Ishikawa (cell line): Measurements from ENCODE around the gene TTLL6.

Experiments
- CEBPB ChIP-seq: IDR thresholded peaks from 2 replicates; pipeline ENCODE4 v1.6.1; 2012
- CREB1 ChIP-seq: IDR thresholded peaks from 2 replicates; pipeline ENCODE4 v1.6.1; 2012; ENCODE audit warnings: low read depth
- EGR1 ChIP-seq: IDR thresholded peaks from 2 replicates; pipeline ENCODE4 v1.6.1; 2012
- EP300 ChIP-seq: IDR thresholded peaks from 2 replicates; pipeline ENCODE4 v1.6.1; 2012; ENCODE audit warnings: borderline replicate concordance
- FOXM1 ChIP-seq: IDR thresholded peaks from 2 replicates; pipeline ENCODE4 v1.6.1; 2012; ENCODE audit warnings: low read depth, borderline replicate concordance
- NFIC ChIP-seq: IDR thresholded peaks from 2 replicates; pipeline ENCODE4 v1.6.1; 2012
- RAD21 ChIP-seq: IDR thresholded peaks from 2 replicates; pipeline ENCODE4 v1.6.1; 2012; ENCODE audit warnings: low read depth
- TAF1 ChIP-seq: IDR thresholded peaks from 2 replicates; pipeline ENCODE4 v1.6.1; 2012; ENCODE audit warnings: low read depth, mild to moderate bottlenecking
- TCF12 ChIP-seq: IDR thresholded peaks from 2 replicates; pipeline ENCODE4 v1.6.1; 2012; ENCODE audit warnings: low read depth
- TEAD4 ChIP-seq: IDR thresholded peaks from 2 replicates; pipeline ENCODE4 v1.6.1; 2012
- YY1 ChIP-seq: IDR thresholded peaks from 2 replicates; pipeline ENCODE4 v1.6.1; 2012; ENCODE audit warnings: low read depth
- ZBTB7A ChIP-seq: IDR thresholded peaks from 2 replicates; pipeline ENCODE4 v1.6.1; 2012; ENCODE audit warnings: low read depth
- TF ChIP-seq, protein P1 (sequence below): IDR thresholded peaks from 2 replicates; pipeline ENCODE4 v1.6.1; 2012; ENCODE audit warnings: low read depth, mild to moderate bottlenecking
- TF ChIP-seq, protein P2 (sequence below): IDR thresholded peaks from 2 replicates; pipeline ENCODE4 v1.6.1; 2012
- TF ChIP-seq, protein P3 (sequence below): IDR thresholded peaks from 2 replicates; pipeline ENCODE4 v1.6.1; 2012

Gene TTLL6

DNA sequence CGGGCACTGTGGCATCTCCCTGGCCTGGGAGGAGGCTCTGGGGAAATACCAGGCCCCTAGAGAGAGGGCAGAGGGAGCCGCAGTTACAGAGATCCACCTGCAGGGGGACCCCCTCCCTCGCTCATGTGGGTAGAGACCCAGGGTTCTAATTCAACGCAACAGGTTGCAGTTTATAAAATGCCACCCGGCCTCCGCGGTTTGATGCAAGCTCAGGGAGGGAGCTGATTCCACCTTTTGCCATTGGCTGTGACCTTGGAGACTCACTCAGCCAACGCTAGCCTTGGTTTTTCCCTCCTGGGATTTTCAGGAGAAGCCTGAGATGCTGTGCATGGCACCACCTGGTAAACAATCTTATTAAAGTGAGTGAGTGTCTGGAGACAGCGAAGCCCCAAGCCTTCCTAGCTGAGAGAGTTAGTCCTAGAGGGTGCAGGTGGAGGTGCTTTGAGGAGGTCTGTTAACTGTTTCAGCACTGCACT, 12.1 kb downstream of the TTLL6 start:
- TF ChIP-seq ZBTB7A: no peak
- TF ChIP-seq, protein P1, sequence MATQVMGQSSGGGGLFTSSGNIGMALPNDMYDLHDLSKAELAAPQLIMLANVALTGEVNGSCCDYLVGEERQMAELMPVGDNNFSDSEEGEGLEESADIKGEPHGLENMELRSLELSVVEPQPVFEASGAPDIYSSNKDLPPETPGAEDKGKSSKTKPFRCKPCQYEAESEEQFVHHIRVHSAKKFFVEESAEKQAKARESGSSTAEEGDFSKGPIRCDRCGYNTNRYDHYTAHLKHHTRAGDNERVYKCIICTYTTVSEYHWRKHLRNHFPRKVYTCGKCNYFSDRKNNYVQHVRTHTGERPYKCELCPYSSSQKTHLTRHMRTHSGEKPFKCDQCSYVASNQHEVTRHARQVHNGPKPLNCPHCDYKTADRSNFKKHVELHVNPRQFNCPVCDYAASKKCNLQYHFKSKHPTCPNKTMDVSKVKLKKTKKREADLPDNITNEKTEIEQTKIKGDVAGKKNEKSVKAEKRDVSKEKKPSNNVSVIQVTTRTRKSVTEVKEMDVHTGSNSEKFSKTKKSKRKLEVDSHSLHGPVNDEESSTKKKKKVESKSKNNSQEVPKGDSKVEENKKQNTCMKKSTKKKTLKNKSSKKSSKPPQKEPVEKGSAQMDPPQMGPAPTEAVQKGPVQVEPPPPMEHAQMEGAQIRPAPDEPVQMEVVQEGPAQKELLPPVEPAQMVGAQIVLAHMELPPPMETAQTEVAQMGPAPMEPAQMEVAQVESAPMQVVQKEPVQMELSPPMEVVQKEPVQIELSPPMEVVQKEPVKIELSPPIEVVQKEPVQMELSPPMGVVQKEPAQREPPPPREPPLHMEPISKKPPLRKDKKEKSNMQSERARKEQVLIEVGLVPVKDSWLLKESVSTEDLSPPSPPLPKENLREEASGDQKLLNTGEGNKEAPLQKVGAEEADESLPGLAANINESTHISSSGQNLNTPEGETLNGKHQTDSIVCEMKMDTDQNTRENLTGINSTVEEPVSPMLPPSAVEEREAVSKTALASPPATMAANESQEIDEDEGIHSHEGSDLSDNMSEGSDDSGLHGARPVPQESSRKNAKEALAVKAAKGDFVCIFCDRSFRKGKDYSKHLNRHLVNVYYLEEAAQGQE: no peak
- peak; percentile 27; the same call in 1 of the 2 replicates for TF ChIP-seq TEAD4
- no peak for TF ChIP-seq EP300
- no peak for TF ChIP-seq NFIC
- TF ChIP-seq, protein P2, sequence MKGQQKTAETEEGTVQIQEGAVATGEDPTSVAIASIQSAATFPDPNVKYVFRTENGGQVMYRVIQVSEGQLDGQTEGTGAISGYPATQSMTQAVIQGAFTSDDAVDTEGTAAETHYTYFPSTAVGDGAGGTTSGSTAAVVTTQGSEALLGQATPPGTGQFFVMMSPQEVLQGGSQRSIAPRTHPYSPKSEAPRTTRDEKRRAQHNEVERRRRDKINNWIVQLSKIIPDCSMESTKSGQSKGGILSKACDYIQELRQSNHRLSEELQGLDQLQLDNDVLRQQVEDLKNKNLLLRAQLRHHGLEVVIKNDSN: no peak
- no peak for TF ChIP-seq YY1
- TF ChIP-seq RAD21: peak; percentile 88
- no peak for TF ChIP-seq TCF12

DNA sequence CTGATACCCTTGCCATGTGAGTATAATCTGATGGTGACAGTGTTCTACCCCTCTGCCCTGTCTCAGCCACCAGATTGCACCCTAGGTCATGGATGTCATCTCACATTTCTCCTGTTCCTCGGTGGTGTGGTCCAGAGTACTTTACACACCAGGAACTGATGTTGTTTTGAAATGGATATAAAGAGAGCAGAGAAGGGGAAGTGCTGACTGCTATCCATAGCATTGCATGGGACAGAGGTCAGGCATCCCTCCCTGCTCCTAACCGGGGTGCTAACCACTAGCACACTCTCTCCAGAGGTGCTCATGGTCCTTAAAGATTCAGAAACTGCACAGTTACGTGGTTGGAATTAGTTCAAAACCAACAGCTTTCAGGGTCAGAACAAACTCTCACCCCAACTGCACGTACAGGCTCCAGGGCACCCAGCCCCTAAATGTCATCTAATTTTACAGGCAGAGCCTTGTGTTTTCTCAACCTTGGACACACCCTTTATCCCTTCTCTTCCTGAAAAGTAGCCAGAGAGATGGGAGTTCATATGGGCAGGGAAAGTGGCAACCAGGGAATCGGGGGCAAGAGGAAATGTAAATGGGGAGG, 16.3 kb downstream of the TTLL6 start:
- no peak for TF ChIP-seq CREB1
- TF ChIP-seq TEAD4: no peak

DNA sequence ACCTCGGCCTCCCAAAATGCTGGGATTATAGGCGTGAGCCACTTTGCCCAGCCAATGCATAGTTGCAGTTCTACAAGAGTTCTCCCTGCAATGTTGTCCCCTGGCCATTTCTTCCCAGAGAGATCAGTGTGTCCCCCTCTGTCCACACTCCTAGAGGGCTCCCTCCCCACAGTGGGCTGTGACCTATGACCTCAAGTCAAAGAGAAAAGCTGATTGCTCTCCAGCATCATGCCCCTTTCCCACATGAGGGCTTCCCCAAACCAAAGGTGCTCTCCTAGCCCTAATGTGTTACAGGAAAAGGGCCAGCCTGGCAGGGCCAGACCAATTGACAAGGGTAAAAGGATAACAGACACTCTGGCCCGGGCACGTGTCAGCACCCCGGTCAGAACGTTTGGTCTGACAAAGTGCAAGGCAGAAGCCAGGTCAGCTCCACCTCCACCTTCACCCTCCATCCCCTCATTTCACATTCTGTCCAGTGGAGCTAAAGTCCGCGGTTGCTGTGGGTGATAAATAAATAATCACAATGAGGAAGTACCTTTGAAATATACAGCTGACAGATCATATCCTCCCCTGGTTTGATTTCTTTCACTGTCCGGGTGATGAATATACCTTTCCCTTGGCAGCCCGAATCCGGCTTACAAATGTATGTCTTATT, 17.8 kb downstream of the TTLL6 start:
- TF ChIP-seq CREB1 (no peak), TCF12 (no peak), EP300 (no peak), FOXM1 (no peak), TAF1 (no peak), RAD21 (no peak), EGR1 (no peak), CEBPB (no peak)
- TF ChIP-seq, protein P3, sequence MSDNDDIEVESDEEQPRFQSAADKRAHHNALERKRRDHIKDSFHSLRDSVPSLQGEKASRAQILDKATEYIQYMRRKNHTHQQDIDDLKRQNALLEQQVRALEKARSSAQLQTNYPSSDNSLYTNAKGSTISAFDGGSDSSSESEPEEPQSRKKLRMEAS: no peak
- TF ChIP-seq, protein P1: no peak
- TF ChIP-seq, protein P2: no peak

DNA sequence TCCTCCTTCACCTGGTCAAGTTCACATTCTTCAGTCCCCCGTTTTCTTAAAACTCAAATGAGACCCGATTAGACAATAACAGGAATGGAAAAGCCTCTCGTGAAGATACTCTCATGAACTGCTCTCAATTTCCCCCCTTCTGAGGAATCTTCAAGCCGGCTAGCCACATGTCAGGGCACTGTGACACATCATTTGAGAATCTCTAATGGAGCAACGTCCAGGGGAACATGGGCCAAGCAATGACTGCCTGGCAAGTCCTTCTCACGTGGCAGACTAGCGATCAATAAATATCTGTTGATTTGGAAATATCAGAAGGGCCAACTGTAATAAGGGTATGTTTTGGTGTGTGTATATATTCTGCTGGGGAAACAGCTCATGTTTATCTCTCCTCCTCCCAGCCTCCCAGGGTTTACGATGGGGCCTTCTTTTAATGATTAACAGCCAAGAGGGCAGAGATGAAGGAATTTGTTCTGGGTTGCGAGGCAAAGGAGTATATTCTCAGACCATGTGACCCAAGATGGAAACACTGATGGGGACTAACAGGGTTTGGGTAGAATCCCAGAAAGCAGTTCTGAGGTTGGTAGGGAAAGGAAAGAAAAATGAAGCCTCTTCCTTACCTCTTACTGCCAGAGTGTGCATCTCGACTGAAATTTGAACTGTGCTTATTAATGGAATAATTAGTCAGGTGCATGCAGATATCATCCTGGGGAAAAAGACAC, 21.4 kb downstream of the TTLL6 start:
- TF ChIP-seq CEBPB (no peak), NFIC (no peak), ZBTB7A (no peak), FOXM1 (no peak), CREB1 (no peak), TEAD4 (no peak), TAF1 (no peak), YY1 (no peak), RAD21 (no peak), TCF12 (no peak), EP300 (no peak)
- TF ChIP-seq, protein P1: no peak
- TF ChIP-seq, protein P3: no peak
